A549 treated with Mapracorat at 1 μM for 4 hours (cell line): ENCODE results near the gene SHQ1. TPM values are rescaled to one million over a fixed set of nuclear protein-coding genes. Genes with fewer than 3 reads are reported as not detected.

Source experiments
- total RNA-seq: library from RNA; stranded (reverse); fragments of 200-300 nt; extraction: Qiagen RNA extraction; gene quantifications from 5 replicates; pipeline ENCODE4 v1.2.3, GENCODE V29; 2022

SHQ1 gene
- total RNA-seq: 16.2 to 18.2 TPM (median 16.8 TPM) in 5 replicates

GRCh38 chr3:72847751-72848702 lies at the start of gene SHQ1:
SHQ1 (minus strand) TSS chr3:72848445; CDS start chr3:72848340, 105 bp downstream.

GRCh38 chr3:72887705-72888545 lies 39.7 kb upstream of the SHQ1 start, which contains the start of gene GXYLT2:
GXYLT2 (plus strand) TSS chr3:72888046; CDS start chr3:72888234, 188 bp downstream.

Other genes with a start within 250 kb of the SHQ1 start
- 1.1 to 1.4 TPM (median 1.4 TPM) in 5 replicates for gene GXYLT2, start 39.6 kb upstream of the SHQ1 start, total RNA-seq
- gene PPP4R2, start 148.4 kb upstream of the SHQ1 start, total RNA-seq: 26.8 to 47.0 TPM (median 39.9 TPM) in 5 replicates
- gene EBLN2, start 213.2 kb upstream of the SHQ1 start, total RNA-seq: 0.32 to 0.65 TPM (median 0.49 TPM) in 4 of 5 replicates, not detected in the other